HepG2 (cell line): ENCODE results near the gene SYNGR4. TPM values are rescaled to one million over a fixed set of nuclear protein-coding genes. Genes with fewer than 3 reads are reported as not detected.
A peak's percentile ranks its signal among the peaks of the same experiment; 100 is the strongest.

Source experiments
- ARHGAP35 ChIP-seq: sonication (generic); formaldehyde crosslinking; IDR thresholded peaks from 2 replicates; pipeline ENCODE4 v1.9.0; 2022; ENCODE audit warnings: mild to moderate bottlenecking, inconsistent platforms, moderate library complexity, missing genetic modification reagents, borderline replicate concordance
- BRCA1 ChIP-seq: sonication (generic); formaldehyde crosslinking; IDR thresholded peaks from 2 replicates; pipeline ENCODE4 v1.4.0; 2020; ENCODE audit warnings: missing genetic modification reagents
- EZH2 ChIP-seq: conservative IDR thresholded peaks from 2 replicates; pipeline ENCODE4 v1.6.1; 2012; ENCODE audit warnings: mild to moderate bottlenecking, low read depth, low read length, moderate library complexity
- FOSL1 ChIP-seq: sonication (generic); formaldehyde crosslinking; IDR thresholded peaks from 2 replicates; pipeline ENCODE4 v1.9.0; 2021; ENCODE audit warnings: missing genetic modification reagents, borderline replicate concordance
- FOSL2 ChIP-seq: sonication (generic); formaldehyde crosslinking; IDR thresholded peaks from 2 replicates; pipeline ENCODE4 v1.4.0; 2020; ENCODE audit warnings: missing genetic modification reagents
- MATR3 ChIP-seq: sonication (generic); formaldehyde crosslinking; IDR thresholded peaks from 2 replicates; pipeline ENCODE4 v1.4.0; 2020; ENCODE audit warnings: missing genetic modification reagents
- MEIS2 ChIP-seq: sonication (generic); formaldehyde crosslinking; IDR thresholded peaks from 2 replicates; pipeline ENCODE4 v1.9.0; 2021; ENCODE audit warnings: mild to moderate bottlenecking, missing genetic modification reagents
- MYC ChIP-seq: sonication (generic); formaldehyde crosslinking; IDR thresholded peaks from 2 replicates; pipeline ENCODE4 v1.9.0; 2021; ENCODE audit warnings: missing genetic modification reagents, borderline replicate concordance
- PAWR ChIP-seq: sonication (generic); formaldehyde crosslinking; IDR thresholded peaks from 2 replicates; pipeline ENCODE4 v1.4.0; 2020; ENCODE audit warnings: missing genetic modification reagents, mild to moderate bottlenecking, borderline replicate concordance
- PRPF4 ChIP-seq: fragments of 200-400 bp; formaldehyde crosslinking; IDR thresholded peaks from 2 replicates; pipeline ENCODE4 v1.6.1; 2016; ENCODE audit warnings: low read length, low read depth; ENCODE audit not compliant: poor library complexity, severe bottlenecking
- SCMH1 ChIP-seq: sonication (generic); formaldehyde crosslinking; IDR thresholded peaks from 2 replicates; pipeline ENCODE4 v1.9.0; 2021; ENCODE audit warnings: missing genetic modification reagents, mild to moderate bottlenecking, borderline replicate concordance
- TBX2 ChIP-seq: sonication (generic); formaldehyde crosslinking; IDR thresholded peaks from 2 replicates; pipeline ENCODE4 v1.5.0; 2020; ENCODE audit warnings: missing genetic modification reagents, mild to moderate bottlenecking, borderline replicate concordance
- ZNF343 ChIP-seq: sonication (generic); formaldehyde crosslinking; IDR thresholded peaks from 2 replicates; pipeline ENCODE4 v1.4.0; 2020; ENCODE audit warnings: mild to moderate bottlenecking, missing genetic modification reagents
- ZNF460 ChIP-seq: sonication (generic); formaldehyde crosslinking; IDR thresholded peaks from 2 replicates; pipeline ENCODE4 v1.5.1; 2020; ENCODE audit warnings: missing genetic modification reagents, mild to moderate bottlenecking, borderline replicate concordance
- ZNF589 ChIP-seq: sonication (generic); formaldehyde crosslinking; conservative IDR thresholded peaks from 2 replicates; pipeline ENCODE4 v1.8.0; 2022; ENCODE audit warnings: mild to moderate bottlenecking, moderate library complexity, missing genetic modification reagents
- ZNF7 ChIP-seq: IDR thresholded peaks from 2 replicates; pipeline ENCODE4 v1.6.1; 2016; ENCODE audit warnings: missing biosample characterization, missing genetic modification reagents
- ZNF746 ChIP-seq: sonication (generic); formaldehyde crosslinking; IDR thresholded peaks from 2 replicates; pipeline ENCODE4 v1.8.0; 2022; ENCODE audit warnings: mild to moderate bottlenecking, missing genetic modification reagents
- ZNF775 ChIP-seq: sonication (generic); formaldehyde crosslinking; IDR thresholded peaks from 2 replicates; pipeline ENCODE4 v1.4.0; 2020; ENCODE audit warnings: missing genetic modification reagents, mild to moderate bottlenecking, moderate library complexity, borderline replicate concordance
- polyA plus RNA-seq, 8 experiments: library from polyadenylated mRNA; depleted of rRNA in 3 of 8; stranded (reverse) in 7 of 8; unstranded in 1 of 8; fragments of >200 nt; fragmentation: Illumina TruSeq in 4 of 8; extraction: Trizol in 4 of 8; gene quantifications; 2 replicates each; pipeline versions ENCODE4 v1.2.1 to v1.2.3, GENCODE V29; 2011 to 2016; ENCODE audit warnings: low read depth in 4 of 8, missing spikeins in 1 of 8, mixed read lengths in 1 of 8; ENCODE audit not compliant: insufficient read depth in 1 of 8
- total RNA-seq, 5 experiments: library from RNA; depleted of rRNA; stranded (reverse); fragments of >200 nt; fragmentation: Illumina TruSeq; extraction: Trizol; gene quantifications; 2 replicates each; pipeline ENCODE4 v1.2.3, GENCODE V29; 2016; ENCODE audit warnings: low read depth in 1 of 5
- TF ChIP-seq, protein P1 (sequence below): sonication (generic); formaldehyde crosslinking; IDR thresholded peaks from 2 replicates; pipeline ENCODE4 v1.5.0; 2020; ENCODE audit warnings: mild to moderate bottlenecking, missing genetic modification reagents
- TF ChIP-seq, protein P2 (sequence below): sonication (generic); formaldehyde crosslinking; IDR thresholded peaks from 2 replicates; pipeline ENCODE4 v1.4.0; 2020; ENCODE audit warnings: missing genetic modification reagents, borderline replicate concordance
- TF ChIP-seq, protein P3 (sequence below): IDR thresholded peaks from 2 replicates; pipeline ENCODE4 v1.6.1; 2016
- TF ChIP-seq, protein P4 (sequence below): sonication (generic); formaldehyde crosslinking; IDR thresholded peaks from 2 replicates; pipeline ENCODE4 v1.5.0; 2020; ENCODE audit warnings: missing genetic modification reagents

Gene SYNGR4
- total and polyA plus RNA-seq, 2 of the 13 experiments (the other 11 are each of a cell fraction or from before 2014, with no cell fraction given) = not detected

DNA sequence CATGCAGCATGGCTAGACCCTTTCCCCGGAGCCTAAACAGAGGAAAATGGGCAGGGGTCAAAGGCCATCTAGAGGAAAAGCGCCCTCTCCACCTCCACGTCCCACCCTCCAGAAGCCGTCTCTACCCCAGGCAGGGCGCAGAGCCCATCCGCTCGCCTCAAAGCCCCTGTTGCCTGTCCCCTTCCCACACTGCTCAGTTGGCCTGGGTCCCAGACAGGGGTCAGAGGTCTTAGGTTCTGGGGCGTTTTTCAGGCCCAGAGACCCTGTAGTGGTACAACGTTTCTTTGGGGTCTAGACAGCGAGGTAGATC is 712 bp upstream of the SYNGR4 start (continued):
- no peak for TF ChIP-seq TBX2 (CRISPR knock-in tag)
- peak; percentile 21; the same call in 1 of the 2 replicates for TF ChIP-seq FOSL2 (CRISPR knock-in tag)
- no peak for TF ChIP-seq MATR3
- no peak for TF ChIP-seq SCMH1 (CRISPR knock-in tag)
- TF ChIP-seq ARHGAP35 (CRISPR knock-in tag) = no peak
- TF ChIP-seq ZNF343 (CRISPR knock-in tag) = no peak
- no peak for TF ChIP-seq ZNF7
- TF ChIP-seq PAWR (CRISPR knock-in tag) = no peak
- TF ChIP-seq MEIS2 (CRISPR knock-in tag) = peak; percentile 44; the same call in 1 of the 2 replicates
- no peak; the same call in 1 of the 2 replicates for TF ChIP-seq FOSL1 (CRISPR knock-in tag)
- 0 out of 2 replicates have a peak, but pooled peaks have one; percentile 24 for TF ChIP-seq ZNF589 (CRISPR knock-in tag)
- no peak for TF ChIP-seq ZNF746 (CRISPR knock-in tag)
- no peak for TF ChIP-seq ZNF460
- TF ChIP-seq BRCA1 (CRISPR knock-in tag) = no peak
- TF ChIP-seq, protein P1, sequence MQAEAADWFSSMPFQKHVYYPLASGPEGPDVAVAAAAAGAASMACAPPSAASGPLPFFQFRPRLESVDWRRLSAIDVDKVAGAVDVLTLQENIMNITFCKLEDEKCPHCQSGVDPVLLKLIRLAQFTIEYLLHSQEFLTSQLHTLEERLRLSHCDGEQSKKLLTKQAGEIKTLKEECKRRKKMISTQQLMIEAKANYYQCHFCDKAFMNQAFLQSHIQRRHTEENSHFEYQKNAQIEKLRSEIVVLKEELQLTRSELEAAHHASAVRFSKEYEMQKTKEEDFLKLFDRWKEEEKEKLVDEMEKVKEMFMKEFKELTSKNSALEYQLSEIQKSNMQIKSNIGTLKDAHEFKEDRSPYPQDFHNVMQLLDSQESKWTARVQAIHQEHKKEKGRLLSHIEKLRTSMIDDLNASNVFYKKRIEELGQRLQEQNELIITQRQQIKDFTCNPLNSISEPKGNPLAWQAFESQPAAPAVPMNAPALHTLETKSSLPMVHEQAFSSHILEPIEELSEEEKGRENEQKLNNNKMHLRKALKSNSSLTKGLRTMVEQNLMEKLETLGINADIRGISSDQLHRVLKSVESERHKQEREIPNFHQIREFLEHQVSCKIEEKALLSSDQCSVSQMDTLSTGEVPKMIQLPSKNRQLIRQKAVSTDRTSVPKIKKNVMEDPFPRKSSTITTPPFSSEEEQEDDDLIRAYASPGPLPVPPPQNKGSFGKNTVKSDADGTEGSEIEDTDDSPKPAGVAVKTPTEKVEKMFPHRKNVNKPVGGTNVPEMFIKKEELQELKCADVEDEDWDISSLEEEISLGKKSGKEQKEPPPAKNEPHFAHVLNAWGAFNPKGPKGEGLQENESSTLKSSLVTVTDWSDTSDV (CRISPR knock-in tag) = peak; percentile 14; the same call in 1 of the 2 replicates
- TF ChIP-seq, protein P2, sequence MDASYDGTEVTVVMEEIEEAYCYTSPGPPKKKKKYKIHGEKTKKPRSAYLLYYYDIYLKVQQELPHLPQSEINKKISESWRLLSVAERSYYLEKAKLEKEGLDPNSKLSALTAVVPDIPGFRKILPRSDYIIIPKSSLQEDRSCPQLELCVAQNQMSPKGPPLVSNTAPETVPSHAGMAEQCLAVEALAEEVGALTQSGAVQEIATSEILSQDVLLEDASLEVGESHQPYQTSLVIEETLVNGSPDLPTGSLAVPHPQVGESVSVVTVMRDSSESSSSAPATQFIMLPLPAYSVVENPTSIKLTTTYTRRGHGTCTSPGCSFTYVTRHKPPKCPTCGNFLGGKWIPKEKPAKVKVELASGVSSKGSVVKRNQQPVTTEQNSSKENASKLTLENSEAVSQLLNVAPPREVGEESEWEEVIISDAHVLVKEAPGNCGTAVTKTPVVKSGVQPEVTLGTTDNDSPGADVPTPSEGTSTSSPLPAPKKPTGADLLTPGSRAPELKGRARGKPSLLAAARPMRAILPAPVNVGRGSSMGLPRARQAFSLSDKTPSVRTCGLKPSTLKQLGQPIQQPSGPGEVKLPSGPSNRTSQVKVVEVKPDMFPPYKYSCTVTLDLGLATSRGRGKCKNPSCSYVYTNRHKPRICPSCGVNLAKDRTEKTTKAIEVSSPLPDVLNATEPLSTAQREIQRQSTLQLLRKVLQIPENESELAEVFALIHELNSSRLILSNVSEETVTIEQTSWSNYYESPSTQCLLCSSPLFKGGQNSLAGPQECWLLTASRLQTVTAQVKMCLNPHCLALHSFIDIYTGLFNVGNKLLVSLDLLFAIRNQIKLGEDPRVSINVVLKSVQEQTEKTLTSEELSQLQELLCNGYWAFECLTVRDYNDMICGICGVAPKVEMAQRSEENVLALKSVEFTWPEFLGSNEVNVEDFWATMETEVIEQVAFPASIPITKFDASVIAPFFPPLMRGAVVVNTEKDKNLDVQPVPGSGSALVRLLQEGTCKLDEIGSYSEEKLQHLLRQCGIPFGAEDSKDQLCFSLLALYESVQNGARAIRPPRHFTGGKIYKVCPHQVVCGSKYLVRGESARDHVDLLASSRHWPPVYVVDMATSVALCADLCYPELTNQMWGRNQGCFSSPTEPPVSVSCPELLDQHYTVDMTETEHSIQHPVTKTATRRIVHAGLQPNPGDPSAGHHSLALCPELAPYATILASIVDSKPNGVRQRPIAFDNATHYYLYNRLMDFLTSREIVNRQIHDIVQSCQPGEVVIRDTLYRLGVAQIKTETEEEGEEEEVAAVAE (CRISPR knock-in tag) = no peak
- TF ChIP-seq MYC (CRISPR knock-in tag) = no peak
- no peak for TF ChIP-seq EZH2
- TF ChIP-seq, protein P3, sequence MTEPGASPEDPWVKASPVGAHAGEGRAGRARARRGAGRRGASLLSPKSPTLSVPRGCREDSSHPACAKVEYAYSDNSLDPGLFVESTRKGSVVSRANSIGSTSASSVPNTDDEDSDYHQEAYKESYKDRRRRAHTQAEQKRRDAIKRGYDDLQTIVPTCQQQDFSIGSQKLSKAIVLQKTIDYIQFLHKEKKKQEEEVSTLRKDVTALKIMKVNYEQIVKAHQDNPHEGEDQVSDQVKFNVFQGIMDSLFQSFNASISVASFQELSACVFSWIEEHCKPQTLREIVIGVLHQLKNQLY (CRISPR knock-in tag) = no peak
- TF ChIP-seq, protein P4, sequence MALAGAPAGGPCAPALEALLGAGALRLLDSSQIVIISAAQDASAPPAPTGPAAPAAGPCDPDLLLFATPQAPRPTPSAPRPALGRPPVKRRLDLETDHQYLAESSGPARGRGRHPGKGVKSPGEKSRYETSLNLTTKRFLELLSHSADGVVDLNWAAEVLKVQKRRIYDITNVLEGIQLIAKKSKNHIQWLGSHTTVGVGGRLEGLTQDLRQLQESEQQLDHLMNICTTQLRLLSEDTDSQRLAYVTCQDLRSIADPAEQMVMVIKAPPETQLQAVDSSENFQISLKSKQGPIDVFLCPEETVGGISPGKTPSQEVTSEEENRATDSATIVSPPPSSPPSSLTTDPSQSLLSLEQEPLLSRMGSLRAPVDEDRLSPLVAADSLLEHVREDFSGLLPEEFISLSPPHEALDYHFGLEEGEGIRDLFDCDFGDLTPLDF (CRISPR knock-in tag) = no peak
- TF ChIP-seq PRPF4 = no peak
- no peak for TF ChIP-seq ZNF775 (CRISPR knock-in tag)
